Endothelial cell of umbilical vein (primary cell): ENCODE results near the gene TSPO. TPM values are rescaled to one million over a fixed set of nuclear protein-coding genes. Genes with fewer than 3 reads are reported as not detected.

Source experiments
- BruUV-seq: library from RNA; stranded (reverse); fragments of 400-500 nt; replicated peaks from 2 replicates; lab custom pipeline; 2021; lab: Mats Ljungman, UMichigan
- CTCF ChIA-PET: fragments of 300-600, 350-600 bp; sonication (Branson Sonifier 250); formaldehyde crosslinking; loops from one replicate; lab custom pipeline; 2021; ENCODE audit warnings: antibody characterized with exemption, inconsistent platforms; lab: Charles Lee
- POLR2A ChIA-PET: fragments of 300-600, 350-600 bp; sonication (Branson Sonifier 250); formaldehyde crosslinking; loops from one replicate; lab custom pipeline; 2021; ENCODE audit warnings: antibody characterized with exemption, inconsistent platforms; lab: Charles Lee
- DNase-seq: peaks from one replicate; pipeline ENCODE4 v3.0.0-alpha.2; 2011; ENCODE audit warnings: low read depth, low spot score
- FAIRE-seq: peaks from 2 replicates; lab custom pipeline; 2011; peaks lifted over from hg19 to GRCh38; lab: Jason Lieb, UNC
- H2AFZ ChIP-seq: 2 replicates; pipeline ENCODE4 v1.6.0; 2012; ENCODE audit warnings: low read depth, low read length, control low read depth, inconsistent platforms
- H3K27ac ChIP-seq: 2 replicates; pipeline ENCODE4 v1.5.1; 2011; ENCODE audit warnings: low read depth, mild to moderate bottlenecking, control low read depth, low read length, moderate library complexity; ENCODE audit not compliant: insufficient read depth
- H3K27me3 ChIP-seq, 2 experiments: 2 replicates each; pipeline versions ENCODE4 v1.6.0 to v1.6.1; 2011; ENCODE audit warnings: low read length in 2 of 2, mixed read lengths in 1 of 2; ENCODE audit not compliant: control insufficient read depth in 2 of 2, insufficient read depth in 2 of 2
- H3K36me3 ChIP-seq, 2 experiments: 2 replicates in 1 of 2; 3 replicates in 1 of 2; pipeline ENCODE4 v1.5.1; 2011; ENCODE audit warnings: low read length in 2 of 2, mild to moderate bottlenecking in 1 of 2, moderate library complexity in 1 of 2; ENCODE audit not compliant: control insufficient read depth in 2 of 2, insufficient read depth in 2 of 2; ENCODE audit errors: extremely low read depth in 1 of 2
- H3K4me1 ChIP-seq: 3 replicates; pipeline ENCODE4 v1.5.1; 2011; ENCODE audit warnings: mild to moderate bottlenecking, low read length; ENCODE audit not compliant: control insufficient read depth, insufficient read depth; ENCODE audit errors: extremely low read depth
- H3K4me2 ChIP-seq: 2 replicates; pipeline ENCODE4 v1.6.1; 2011; ENCODE audit warnings: low read length, control low read depth, mixed read lengths; ENCODE audit not compliant: insufficient read depth
- H3K4me3 ChIP-seq, 3 experiments: fragments of 200-600 bp in 1 of 3; sonication (generic), shearing (Covaris generic) in 1 of 3; replicated peaks in 1 of 3; 2 replicates each; pipeline ENCODE4 v1.5.1; 2011 to 2016; ENCODE audit warnings: control low read depth in 3 of 3, low read length in 3 of 3, mild to moderate bottlenecking in 2 of 3, inconsistent platforms in 1 of 3, low read depth in 1 of 3, moderate library complexity in 1 of 3; ENCODE audit not compliant: insufficient read depth in 1 of 3
- H3K79me2 ChIP-seq: 2 replicates; pipeline ENCODE4 v1.6.0; 2012; ENCODE audit warnings: low read length, inconsistent platforms; ENCODE audit not compliant: control insufficient read depth, insufficient read depth
- H3K9ac ChIP-seq: replicated peaks from 2 replicates; pipeline ENCODE3; 2011; ENCODE audit warnings: low read length, control low read depth; ENCODE audit not compliant: insufficient read depth; ENCODE audit errors: extremely low read depth
- H3K9me1 ChIP-seq: replicated peaks from 3 replicates; pipeline ENCODE4 v1.6.0; 2011; ENCODE audit warnings: mild to moderate bottlenecking, low read length; ENCODE audit not compliant: control insufficient read depth, insufficient read depth; ENCODE audit errors: extremely low read depth
- H3K9me3 ChIP-seq: replicated peaks from 2 replicates; pipeline ENCODE4 v1.5.1; 2012; ENCODE audit warnings: low read length, inconsistent platforms; ENCODE audit not compliant: control insufficient read depth, insufficient read depth
- H4K20me1 ChIP-seq: replicated peaks from 2 replicates; pipeline ENCODE3; 2011; ENCODE audit warnings: mild to moderate bottlenecking, low read length; ENCODE audit not compliant: control insufficient read depth, insufficient read depth; ENCODE audit errors: extremely low read depth
- CTCF ChIP-seq, 2 donors: IDR thresholded peaks; 1 replicate in 1 of 2; 2 replicates in 1 of 2; pipeline ENCODE4 v1.5.1; 2011; ENCODE audit warnings: low read length in 2 of 2, mild to moderate bottlenecking in 2 of 2, moderate library complexity in 2 of 2, control low read depth in 1 of 2, inconsistent platforms in 1 of 2, low read depth in 1 of 2; ENCODE audit not compliant: insufficient read depth in 1 of 2; ENCODE audit errors: extremely low read depth in 1 of 2
- EZH2 ChIP-seq: IDR thresholded peaks from 2 replicates; pipeline ENCODE4 v1.6.1; 2012; ENCODE audit warnings: borderline replicate concordance, low read depth, mild to moderate bottlenecking, moderate library complexity, low read length, inconsistent platforms; ENCODE audit not compliant: severe bottlenecking
- GATA2 ChIP-seq: IDR thresholded peaks from 2 replicates; pipeline ENCODE4 v1.7.0; 2011; ENCODE audit warnings: low read depth, mild to moderate bottlenecking, moderate library complexity, mixed read lengths, low read length; ENCODE audit not compliant: insufficient read length, insufficient read depth
- JUN ChIP-seq: IDR thresholded peaks from 2 replicates; pipeline ENCODE4 v1.6.1; 2011; ENCODE audit warnings: borderline replicate concordance, low read depth; ENCODE audit not compliant: insufficient read length, insufficient read depth
- MYC ChIP-seq: IDR thresholded peaks from one replicate; pipeline ENCODE4 v1.6.1; 2011; ENCODE audit warnings: mild to moderate bottlenecking, low read depth, low read length
- POLR2A ChIP-seq: IDR thresholded peaks from 2 replicates; pipeline ENCODE4 v1.6.1; 2012; ENCODE audit warnings: low read depth, mild to moderate bottlenecking, control low read depth, low read length
- POLR2AphosphoS5 ChIP-seq: IDR thresholded peaks from 2 replicates; pipeline ENCODE4 v1.6.1; 2012; ENCODE audit warnings: low read depth, mild to moderate bottlenecking, control low read depth, low read length, moderate library complexity; ENCODE audit not compliant: insufficient read depth
- dilution Hi-C: fragments of 300-500 bp; cut with MboI; formaldehyde crosslinking; loops from one replicate; pipeline ENCODE4 v1.15.0; 2019; ENCODE audit warnings: low sequenced_read_pairs; ENCODE audit not compliant: extremely low pct_ligation_motif_present
- intact Hi-C: fragments of 100-400 bp; cut with micrococcal nuclease; formaldehyde crosslinking; loops from one replicate; pipeline ENCODE4 v1.10.0; 2022
- polyA plus RNA-seq, 4 experiments: library from polyadenylated mRNA; depleted of rRNA in 3 of 4; stranded (reverse) in 3 of 4; unstranded in 1 of 4; fragments of >200 nt; gene quantifications; 2 replicates each; pipeline versions ENCODE4 v1.2.1 to v1.2.3, GENCODE V29; 2011 to 2012; ENCODE audit warnings: missing spikeins in 1 of 4
- total RNA-seq: library from RNA; stranded (reverse); gene quantifications from 2 replicates; pipeline ENCODE4 v1.2.3, GENCODE V29; 2021

TSPO gene
- total and polyA plus RNA-seq, 2 donors (not counting 3 experiments of a cell fraction or from before 2014, with no cell fraction given) = 328 to 720 TPM

- H3K4me2 ChIP-seq = peak overlapping the region; percentile 74
- H3K36me3 ChIP-seq = peaks cover 0 to 5% of the 10 kb centered on the region in 2 experiments
- CTCF ChIA-PET = interaction anchor here (1.2 kb wide), 1 partner anchor 36 kb away, joined by 3 read pairs; no protein-coding TSS in a partner anchor
- H3K27me3 ChIP-seq = no peaks in the 10 kb centered on the region
- peaks cover 3% of the 10 kb centered on the region for H3K4me1 ChIP-seq
- H3K27ac ChIP-seq = peak overlapping the region; percentile 39
- no peak for FAIRE-seq
- H4K20me1 ChIP-seq = no peaks in the 10 kb centered on the region
- peak overlapping the region; percentile 72 for H3K9ac ChIP-seq
- intact Hi-C loops = loop anchor here (2.0 kb wide), 1 partner anchor 35 kb away; the partner anchor contains the start of gene TTLL12
- POLR2A ChIA-PET = no interaction called here
- no peaks in the 10 kb centered on the region for H3K9me3 ChIP-seq
- TF ChIP-seq MYC (no peak), EZH2 (no peak)
- no peaks in the 10 kb centered on the region for H3K9me1 ChIP-seq
- peak overlapping the region; percentile 52 to 77 (median 65) for H3K4me3 ChIP-seq
- peak overlapping the region; percentile 60 for H2AFZ ChIP-seq
- peaks cover 52% of the 10 kb centered on the region for H3K79me2 ChIP-seq
- dilution Hi-C loops = no loop called here
- no TSS peak for BruUV-seq
- peak; percentile 16 for DNase-seq
Measured at GRCh38 chr22:43152003-43152356, 621 bp downstream of the TSPO start.

DNA sequence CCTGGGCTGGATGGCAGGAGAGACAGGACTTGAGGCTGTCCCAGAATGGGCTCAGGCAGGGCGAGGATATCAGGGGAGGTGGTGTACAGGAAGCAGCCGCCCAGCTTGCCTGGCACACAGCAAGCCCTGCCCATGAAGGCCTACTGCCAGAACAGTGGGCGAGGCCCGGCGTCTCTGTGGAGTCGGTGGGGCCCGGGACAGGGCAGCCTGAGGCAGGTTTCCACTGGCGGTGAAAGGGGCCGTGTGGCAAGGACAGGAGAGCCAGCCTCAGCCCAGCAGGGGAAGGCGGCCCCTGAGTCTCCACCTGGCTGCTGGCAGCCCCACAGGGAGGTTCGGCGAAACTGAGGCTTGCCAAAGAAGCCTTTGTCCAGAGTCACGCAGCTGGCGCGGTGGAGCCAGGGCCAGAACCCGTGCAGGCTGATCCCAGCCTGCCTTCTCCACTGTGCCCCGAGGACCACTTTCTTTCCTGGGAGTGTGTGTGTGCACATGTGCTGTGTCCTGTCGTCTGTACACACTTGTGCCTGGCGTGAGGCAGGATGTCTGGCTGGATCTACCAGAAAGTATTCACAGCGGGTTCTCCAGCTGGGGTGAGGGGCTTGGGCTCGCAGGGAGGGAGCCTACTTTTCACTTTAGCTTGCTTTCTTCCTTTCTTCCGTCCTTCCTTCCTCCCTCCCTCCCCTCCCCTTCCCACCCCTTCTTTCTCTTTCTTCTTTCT lies 1.2 kb downstream of the TSPO start:
- BruUV-seq = no TSS peak
- no peaks in the 10 kb centered on the region for H3K9me3 ChIP-seq
- peak overlapping the region; percentile 8 for H2AFZ ChIP-seq
- H3K79me2 ChIP-seq = peaks cover 55% of the 10 kb centered on the region
- peaks cover 0 to 5% of the 10 kb centered on the region in 2 experiments for H3K36me3 ChIP-seq
- dilution Hi-C loops (no loop called here), intact Hi-C loops (loop anchor here (2.0 kb wide), 1 partner anchor 34 kb away; the partner anchor contains the start of gene TTLL12)
- H3K27ac ChIP-seq = peak overlapping the region; percentile 39
- ChIA-PET CTCF (interaction anchor here (0.7 to 1.2 kb wide), 3 partner anchors 21 to 42 kb away, joined by 3 to 4 read pairs (median 4); partner anchors contain the start of gene BIK), POLR2A (no interaction called here)
- FAIRE-seq (peak; percentile 87), DNase-seq (peak; percentile 67)
- TF ChIP-seq GATA2 = no peak
- TF ChIP-seq MYC = peak; percentile 40
- no peak for TF ChIP-seq JUN
- peak; percentile 56 for TF ChIP-seq POLR2A
- no peak for TF ChIP-seq CTCF (IDR thresholded peaks at IDR 0.05; ENCODE audit: extremely low read depth in 1 of 2, insufficient read depth in 1 of 2, low read depth in 1 of 2, low read length in 2 of 2)
- TF ChIP-seq POLR2AphosphoS5 = peak; percentile 25
- no peak for TF ChIP-seq EZH2
- no peaks in the 10 kb centered on the region for H3K27me3 ChIP-seq
- H3K9me1 ChIP-seq = no peaks in the 10 kb centered on the region
- H3K4me1 ChIP-seq = peaks cover 3% of the 10 kb centered on the region
- no peaks in the 10 kb centered on the region for H4K20me1 ChIP-seq
- peak overlapping the region; percentile 72 for H3K9ac ChIP-seq
- peak overlapping the region; percentile 74 for H3K4me2 ChIP-seq
- peak overlapping the region; percentile 52 to 77 (median 65) for H3K4me3 ChIP-seq
